GM23338 (cell line): ENCODE measurements around the gene ANO1. TPM values are rescaled to one million over a fixed set of nuclear protein-coding genes. Genes with fewer than 3 reads are reported as not detected.

ENCODE experiments used
- EZH2 ChIP-seq: fragments of 200-600 bp; sonication (generic); IDR thresholded peaks from one replicate; pipeline ENCODE4 v1.8.0; 2017; ENCODE audit warnings: antibody characterized with exemption, mild to moderate bottlenecking, low read depth; ENCODE audit not compliant: unreplicated experiment
- EZH2phosphoT487 ChIP-seq: fragments of 200-600 bp; sonication (generic); IDR thresholded peaks from one replicate; pipeline ENCODE4 v1.8.1; 2018; ENCODE audit warnings: antibody characterized with exemption; ENCODE audit not compliant: unreplicated experiment
- JUNB ChIP-seq: IDR thresholded peaks from one replicate; pipeline ENCODE4 v1.6.1; 2016; ENCODE audit warnings: antibody characterized with exemption; ENCODE audit not compliant: unreplicated experiment
- REST ChIP-seq: IDR thresholded peaks from one replicate; pipeline ENCODE4 v1.6.1; 2018; ENCODE audit warnings: antibody characterized with exemption; ENCODE audit not compliant: unreplicated experiment
- ZNF114 ChIP-seq: fragments of 250-450 bp; sonication (Bioruptor Pico); IDR thresholded peaks from 2 replicates; pipeline ENCODE4 v1.5.0; 2020; ENCODE audit warnings: mild to moderate bottlenecking, moderate library complexity
- ZNF331 ChIP-seq: fragments of 250-450 bp; sonication (Bioruptor Pico); IDR thresholded peaks from 2 replicates; pipeline ENCODE4 v1.5.0; 2020; ENCODE audit warnings: low read depth, mild to moderate bottlenecking, moderate library complexity
- polyA plus RNA-seq: library from polyadenylated mRNA; unstranded; fragments of >200 nt; fragmentation: Nextera tagmentation; extraction: Ambion mirVana; gene quantifications from 2 replicates; pipeline ENCODE4 v1.2.1, GENCODE V29; 2016
- total RNA-seq: library from RNA; depleted of rRNA; stranded (reverse); fragments of >200 nt; shearing (Covaris generic); gene quantifications from 2 replicates; pipeline ENCODE4 v1.2.3, GENCODE V29; 2014
- TF ChIP-seq, protein P1 (sequence below): fragments of 250-450 bp; sonication (Bioruptor Pico); IDR thresholded peaks from 2 replicates; pipeline ENCODE4 v1.5.0; 2020; ENCODE audit warnings: mild to moderate bottlenecking, moderate library complexity

ANO1 gene
- total and polyA plus RNA-seq, 2 experiments from 2014 or later: 1.4 to 3.4 TPM

- TF ChIP-seq, protein P1, sequence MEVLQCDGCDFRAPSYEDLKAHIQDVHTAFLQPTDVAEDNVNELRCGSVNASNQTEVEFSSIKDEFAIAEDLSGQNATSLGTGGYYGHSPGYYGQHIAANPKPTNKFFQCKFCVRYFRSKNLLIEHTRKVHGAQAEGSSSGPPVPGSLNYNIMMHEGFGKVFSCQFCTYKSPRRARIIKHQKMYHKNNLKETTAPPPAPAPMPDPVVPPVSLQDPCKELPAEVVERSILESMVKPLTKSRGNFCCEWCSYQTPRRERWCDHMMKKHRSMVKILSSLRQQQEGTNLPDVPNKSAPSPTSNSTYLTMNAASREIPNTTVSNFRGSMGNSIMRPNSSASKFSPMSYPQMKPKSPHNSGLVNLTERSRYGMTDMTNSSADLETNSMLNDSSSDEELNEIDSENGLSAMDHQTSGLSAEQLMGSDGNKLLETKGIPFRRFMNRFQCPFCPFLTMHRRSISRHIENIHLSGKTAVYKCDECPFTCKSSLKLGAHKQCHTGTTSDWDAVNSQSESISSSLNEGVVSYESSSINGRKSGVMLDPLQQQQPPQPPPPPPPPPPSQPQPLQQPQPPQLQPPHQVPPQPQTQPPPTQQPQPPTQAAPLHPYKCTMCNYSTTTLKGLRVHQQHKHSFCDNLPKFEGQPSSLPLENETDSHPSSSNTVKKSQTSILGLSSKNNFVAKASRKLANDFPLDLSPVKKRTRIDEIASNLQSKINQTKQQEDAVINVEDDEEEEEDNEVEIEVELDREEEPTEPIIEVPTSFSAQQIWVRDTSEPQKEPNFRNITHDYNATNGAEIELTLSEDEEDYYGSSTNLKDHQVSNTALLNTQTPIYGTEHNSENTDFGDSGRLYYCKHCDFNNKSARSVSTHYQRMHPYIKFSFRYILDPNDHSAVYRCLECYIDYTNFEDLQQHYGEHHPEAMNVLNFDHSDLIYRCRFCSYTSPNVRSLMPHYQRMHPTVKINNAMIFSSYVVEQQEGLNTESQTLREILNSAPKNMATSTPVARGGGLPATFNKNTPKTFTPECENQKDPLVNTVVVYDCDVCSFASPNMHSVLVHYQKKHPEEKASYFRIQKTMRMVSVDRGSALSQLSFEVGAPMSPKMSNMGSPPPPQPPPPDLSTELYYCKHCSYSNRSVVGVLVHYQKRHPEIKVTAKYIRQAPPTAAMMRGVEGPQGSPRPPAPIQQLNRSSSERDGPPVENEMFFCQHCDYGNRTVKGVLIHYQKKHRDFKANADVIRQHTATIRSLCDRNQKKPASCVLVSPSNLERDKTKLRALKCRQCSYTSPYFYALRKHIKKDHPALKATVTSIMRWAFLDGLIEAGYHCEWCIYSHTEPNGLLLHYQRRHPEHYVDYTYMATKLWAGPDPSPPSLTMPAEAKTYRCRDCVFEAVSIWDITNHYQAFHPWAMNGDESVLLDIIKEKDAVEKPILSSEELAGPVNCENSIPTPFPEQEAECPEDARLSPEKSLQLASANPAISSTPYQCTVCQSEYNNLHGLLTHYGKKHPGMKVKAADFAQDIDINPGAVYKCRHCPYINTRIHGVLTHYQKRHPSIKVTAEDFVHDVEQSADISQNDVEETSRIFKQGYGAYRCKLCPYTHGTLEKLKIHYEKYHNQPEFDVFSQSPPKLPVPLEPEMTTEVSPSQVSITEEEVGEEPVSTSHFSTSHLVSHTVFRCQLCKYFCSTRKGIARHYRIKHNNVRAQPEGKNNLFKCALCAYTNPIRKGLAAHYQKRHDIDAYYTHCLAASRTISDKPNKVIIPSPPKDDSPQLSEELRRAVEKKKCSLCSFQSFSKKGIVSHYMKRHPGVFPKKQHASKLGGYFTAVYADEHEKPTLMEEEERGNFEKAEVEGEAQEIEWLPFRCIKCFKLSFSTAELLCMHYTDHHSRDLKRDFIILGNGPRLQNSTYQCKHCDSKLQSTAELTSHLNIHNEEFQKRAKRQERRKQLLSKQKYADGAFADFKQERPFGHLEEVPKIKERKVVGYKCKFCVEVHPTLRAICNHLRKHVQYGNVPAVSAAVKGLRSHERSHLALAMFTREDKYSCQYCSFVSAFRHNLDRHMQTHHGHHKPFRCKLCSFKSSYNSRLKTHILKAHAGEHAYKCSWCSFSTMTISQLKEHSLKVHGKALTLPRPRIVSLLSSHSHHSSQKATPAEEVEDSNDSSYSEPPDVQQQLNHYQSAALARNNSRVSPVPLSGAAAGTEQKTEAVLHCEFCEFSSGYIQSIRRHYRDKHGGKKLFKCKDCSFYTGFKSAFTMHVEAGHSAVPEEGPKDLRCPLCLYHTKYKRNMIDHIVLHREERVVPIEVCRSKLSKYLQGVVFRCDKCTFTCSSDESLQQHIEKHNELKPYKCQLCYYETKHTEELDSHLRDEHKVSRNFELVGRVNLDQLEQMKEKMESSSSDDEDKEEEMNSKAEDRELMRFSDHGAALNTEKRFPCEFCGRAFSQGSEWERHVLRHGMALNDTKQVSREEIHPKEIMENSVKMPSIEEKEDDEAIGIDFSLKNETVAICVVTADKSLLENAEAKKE (CRISPR knock-in tag): no peak
- TF ChIP-seq JUNB (no peak), REST (no peak), ZNF114 (CRISPR knock-in tag) (no peak), ZNF331 (CRISPR knock-in tag) (no peak), EZH2phosphoT487 (no peak), EZH2 (no peak)
Measured at GRCh38 chr11:70147668-70148067, 69.6 kb downstream of the ANO1 start (continued).
